HTR-8/SVneo (cell line): ENCODE results near the gene LRRTM4.

Source experiments
- DNase-seq: peaks from one replicate; pipeline ENCODE4 v3.0.0; 2011; ENCODE audit warnings: low spot score, mixed read lengths; ENCODE audit not compliant: insufficient read length
- FAIRE-seq: peaks from 2 replicates; lab custom pipeline; 2011; peaks lifted over from hg19 to GRCh38; lab: Jason Lieb, UNC

The LRRTM4 gene

GRCh38 chr2:77479895-77480294, 42.3 kb downstream of the LRRTM4 start:
- FAIRE-seq (no peak), DNase-seq (no peak)

GRCh38 chr2:77479395-77479794, 42.8 kb downstream of the LRRTM4 start:
- no peak for FAIRE-seq
- no peak for DNase-seq

DNA sequence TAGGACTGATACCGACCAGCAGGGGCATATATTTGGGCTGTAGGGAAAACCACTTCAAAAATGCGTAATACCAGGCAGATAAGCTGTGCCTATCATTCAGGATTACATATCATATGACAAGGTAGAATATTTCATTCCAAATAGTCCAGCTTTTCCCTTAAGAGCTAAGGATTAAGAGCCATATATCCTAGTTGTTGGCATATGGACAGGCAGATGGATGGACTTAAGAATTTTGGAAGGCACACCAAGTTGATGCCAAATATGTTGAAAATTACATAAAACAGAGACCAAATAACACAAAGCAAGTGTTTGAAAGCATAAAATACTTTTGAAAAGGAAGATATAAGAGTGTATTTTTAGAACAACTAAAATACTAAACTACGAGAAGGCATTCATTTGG, 52.1 kb downstream of the LRRTM4 start:
- no peak for FAIRE-seq
- no peak for DNase-seq

- DNase-seq (no peak), FAIRE-seq (no peak)
Measured at GRCh38 chr2:77469106-77469505, 53.1 kb downstream of the LRRTM4 start.

GRCh38 chr2:77459840-77460239, 62.3 kb downstream of the LRRTM4 start:
- FAIRE-seq (no peak), DNase-seq (no peak)

DNA sequence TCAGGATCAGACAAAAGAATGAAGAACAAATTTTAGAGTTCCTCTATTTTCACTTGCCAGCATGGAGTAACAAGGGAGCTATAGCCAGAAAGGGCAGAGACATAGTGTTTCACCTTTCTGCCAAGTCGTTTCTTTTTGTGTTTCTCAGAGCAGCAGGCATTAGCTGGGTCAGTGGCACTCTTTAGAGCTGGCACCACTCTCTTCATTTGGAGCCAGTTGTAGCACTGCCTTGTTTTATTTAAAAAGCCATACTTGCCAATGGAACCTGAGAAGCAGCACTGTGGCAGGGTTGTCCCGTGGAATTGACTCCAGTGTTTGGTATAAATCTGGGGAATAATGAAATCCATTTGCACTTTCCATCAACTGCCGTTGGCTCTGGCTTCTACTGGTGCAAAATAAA, 64.0 kb downstream of the LRRTM4 start:
- FAIRE-seq (no peak), DNase-seq (no peak)

DNA sequence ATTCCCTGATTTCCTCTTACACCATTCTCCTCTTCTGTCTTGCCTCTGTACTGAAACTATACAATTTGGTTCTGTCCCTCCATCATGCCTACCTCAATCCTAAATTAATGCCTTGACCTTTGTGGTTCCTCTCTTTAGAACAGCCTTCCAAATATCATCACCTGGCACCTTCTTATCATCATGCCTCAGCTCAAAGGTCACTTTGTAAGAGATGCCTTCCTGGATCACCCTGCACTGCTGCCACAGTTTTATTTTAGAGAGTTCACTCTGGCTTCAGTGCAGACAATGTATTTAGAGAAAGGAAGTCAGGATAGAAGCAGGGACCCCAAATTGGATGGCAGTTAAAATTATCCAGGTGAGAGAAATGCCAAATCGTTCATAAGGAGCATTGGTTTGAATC, 64.5 kb downstream of the LRRTM4 start:
- DNase-seq (no peak), FAIRE-seq (no peak)

GRCh38 chr2:77443076-77443475, 79.1 kb downstream of the LRRTM4 start:
- FAIRE-seq (no peak), DNase-seq (no peak)

- FAIRE-seq (no peak), DNase-seq (no peak)
Measured at GRCh38 chr2:77434880-77435279, 87.3 kb downstream of the LRRTM4 start.

DNA sequence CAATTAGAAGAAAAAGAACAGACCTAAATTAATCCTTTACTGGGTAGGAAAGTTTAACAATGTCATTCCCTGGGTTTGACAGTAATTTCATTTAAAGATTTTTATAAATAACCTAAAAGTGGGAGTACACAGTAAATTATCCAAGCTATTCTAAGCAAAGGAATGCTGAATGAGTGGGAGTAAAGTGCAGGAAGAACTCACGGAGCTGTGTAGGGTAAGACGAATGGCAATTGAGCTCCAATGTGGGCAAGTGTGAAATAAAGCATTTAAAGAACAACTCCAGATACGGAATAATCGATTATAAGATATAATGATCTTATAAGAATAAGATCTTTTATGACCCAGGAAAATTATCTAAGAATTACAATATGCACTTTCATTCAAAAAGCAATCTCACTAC, 93.2 kb downstream of the LRRTM4 start:
- no peak for DNase-seq
- no peak for FAIRE-seq

DNA sequence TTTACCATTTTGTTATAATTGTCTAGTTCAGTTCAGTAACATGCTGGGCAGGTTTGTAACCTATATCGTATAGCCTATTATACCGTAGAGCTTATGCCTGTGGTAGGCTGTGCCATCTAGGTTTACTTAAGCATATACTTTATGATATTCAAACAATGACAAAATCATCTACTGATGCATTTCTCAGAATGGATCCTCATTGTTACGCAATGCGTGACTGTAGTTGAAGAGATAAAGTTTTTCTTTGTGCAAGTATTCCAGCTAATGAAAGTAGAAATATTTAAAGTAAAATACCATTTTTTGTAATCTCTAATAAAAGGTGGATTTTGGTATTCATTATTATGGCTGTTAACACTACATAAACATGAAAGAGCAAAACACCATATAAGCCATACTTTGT, 100.2 kb downstream of the LRRTM4 start:
- FAIRE-seq (no peak), DNase-seq (no peak)

DNA sequence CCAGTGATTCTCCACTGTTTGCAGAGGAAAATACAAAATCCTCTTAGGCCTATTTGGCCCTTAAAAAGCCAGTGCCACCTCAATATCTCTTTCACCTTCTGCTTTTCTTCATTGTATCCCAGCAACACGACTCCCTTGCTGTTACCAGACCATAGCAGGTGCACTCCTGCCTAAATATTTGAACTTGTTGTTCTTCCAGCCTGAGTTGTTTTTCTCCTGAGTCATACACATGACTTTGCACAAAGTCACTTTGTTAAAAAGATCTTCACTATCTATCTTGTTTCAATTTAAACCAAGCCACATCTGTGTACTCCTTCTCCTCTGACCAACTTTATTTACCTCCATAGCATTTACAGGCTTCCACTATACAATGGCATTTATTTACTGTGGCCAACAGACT, 103.6 kb downstream of the LRRTM4 start:
- DNase-seq = no peak
- FAIRE-seq = no peak

DNA sequence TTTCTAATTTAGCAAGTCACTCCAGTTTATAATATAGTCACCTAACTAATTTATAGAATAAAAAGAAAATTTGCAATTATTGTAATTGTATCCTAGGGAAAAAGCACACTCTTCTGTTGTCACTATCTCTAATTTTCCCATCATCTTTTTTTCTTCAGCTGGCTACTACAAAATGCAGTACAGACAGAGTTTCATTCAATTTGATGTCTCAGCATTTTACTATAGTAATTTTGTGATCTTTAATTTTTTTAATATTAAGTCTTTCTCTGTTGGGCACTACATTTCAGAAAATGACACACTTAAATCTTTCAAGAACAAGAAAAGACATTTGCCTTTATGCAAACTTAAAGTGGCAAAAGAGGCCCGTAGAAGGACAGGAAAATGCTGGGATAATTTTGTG, 118.0 kb downstream of the LRRTM4 start:
- no peak for DNase-seq
- no peak for FAIRE-seq

- FAIRE-seq (no peak), DNase-seq (no peak)
Measured at GRCh38 chr2:77398970-77399600, 123.1 kb downstream of the LRRTM4 start.

DNA sequence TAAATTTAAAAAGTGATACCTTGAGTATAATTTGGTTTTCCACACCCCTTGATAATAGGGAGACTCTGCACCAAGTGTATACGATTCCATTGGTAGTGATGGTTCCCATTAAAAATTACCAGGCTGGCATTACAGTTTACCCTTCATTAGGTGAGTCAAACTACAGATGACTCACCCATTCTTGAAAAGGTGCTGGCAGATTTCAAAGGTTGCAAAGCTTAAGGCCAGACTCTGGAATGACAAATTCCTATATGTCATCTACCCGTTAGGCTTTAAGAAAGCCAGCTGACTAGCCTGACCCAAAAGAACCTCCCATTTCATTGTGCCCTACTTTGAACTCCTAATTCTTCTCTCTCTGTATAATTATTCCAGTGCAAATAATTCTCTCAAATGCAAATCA, 124.4 kb downstream of the LRRTM4 start:
- DNase-seq (no peak), FAIRE-seq (no peak)

- FAIRE-seq = no peak
- no peak for DNase-seq
Measured at GRCh38 chr2:77395011-77395410, 127.2 kb downstream of the LRRTM4 start.

DNA sequence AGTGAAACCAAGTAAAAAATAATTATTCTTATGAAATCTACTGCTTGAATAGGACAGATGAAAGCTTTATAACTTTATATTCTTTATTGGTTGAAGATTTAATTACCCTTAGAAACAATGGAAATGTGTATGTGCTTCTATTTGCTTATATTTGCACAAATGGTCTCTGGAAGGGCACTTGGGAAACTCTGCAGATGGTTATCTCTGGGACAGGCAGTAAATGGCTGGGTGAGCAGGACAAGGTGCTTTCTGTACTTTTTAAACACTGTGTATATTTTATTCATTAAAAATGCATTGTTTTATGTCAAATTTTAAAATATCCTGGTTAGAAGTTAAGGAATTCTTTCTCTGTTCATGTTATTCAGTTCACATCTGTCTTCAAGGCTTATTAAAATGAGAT, 131.1 kb downstream of the LRRTM4 start:
- DNase-seq (no peak), FAIRE-seq (no peak)

DNA sequence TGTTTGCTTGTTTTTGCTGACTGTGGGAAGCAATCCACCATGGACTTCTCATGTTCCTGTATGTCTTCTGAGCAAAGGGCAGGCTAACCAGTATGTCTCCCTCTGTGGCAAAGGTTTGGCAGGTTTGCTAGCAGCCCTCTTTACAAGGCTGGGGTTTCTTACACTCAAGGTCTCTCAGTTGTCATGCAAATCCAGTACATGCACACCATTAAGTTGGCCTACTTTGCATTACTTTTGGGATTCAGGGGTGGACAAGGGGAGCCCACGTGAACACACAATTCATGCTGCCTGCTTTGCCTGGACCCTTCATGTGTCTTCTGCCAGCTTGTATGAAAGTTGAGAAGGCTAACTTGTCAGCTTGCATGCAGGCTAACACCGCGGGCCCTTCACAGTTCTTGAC, 134.9 kb downstream of the LRRTM4 start:
- DNase-seq (no peak), FAIRE-seq (no peak)

GRCh38 chr2:77372636-77373035, 149.5 kb downstream of the LRRTM4 start:
- no peak for FAIRE-seq
- DNase-seq = no peak

DNA sequence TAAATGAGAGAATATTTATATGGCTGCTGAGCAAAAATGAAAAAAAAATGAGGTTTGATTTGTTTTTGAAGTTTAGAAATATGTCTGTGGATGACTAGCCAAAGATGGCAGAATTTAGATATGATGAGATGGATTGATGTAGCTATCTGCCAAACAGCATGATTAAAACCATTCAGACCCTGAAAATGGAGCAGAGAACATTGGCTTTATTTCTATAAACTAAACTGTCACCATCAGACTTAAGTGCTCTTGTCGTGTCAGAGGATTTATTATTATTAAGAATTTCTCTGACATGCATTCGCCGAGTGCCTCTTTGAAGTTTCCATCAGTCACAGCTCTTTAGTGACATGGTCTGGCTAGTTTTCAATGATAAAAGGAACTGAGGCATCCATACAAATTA, 151.7 kb downstream of the LRRTM4 start:
- FAIRE-seq (no peak), DNase-seq (no peak)

- no peak for DNase-seq
- FAIRE-seq = no peak
Measured at GRCh38 chr2:77363277-77363676, 158.9 kb downstream of the LRRTM4 start.

DNA sequence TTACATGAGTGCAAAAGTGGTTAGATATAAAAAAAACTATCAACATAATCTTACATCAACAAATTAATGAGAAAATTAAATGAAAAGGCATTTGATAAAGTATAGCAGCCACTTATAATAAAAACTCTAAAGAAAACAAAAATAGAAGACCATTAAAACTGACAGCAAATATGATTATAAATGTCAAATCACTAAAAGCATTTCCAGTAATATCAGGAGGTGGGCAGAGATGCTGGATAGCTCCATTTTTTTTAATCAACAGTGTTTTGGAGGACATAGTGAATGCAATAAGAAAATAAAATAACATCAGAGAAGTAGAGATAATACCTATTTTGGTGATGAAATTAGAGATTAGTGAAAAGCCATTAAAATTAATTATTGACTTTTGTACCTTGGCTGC, 173.4 kb downstream of the LRRTM4 start:
- no peak for DNase-seq
- FAIRE-seq = no peak

DNA sequence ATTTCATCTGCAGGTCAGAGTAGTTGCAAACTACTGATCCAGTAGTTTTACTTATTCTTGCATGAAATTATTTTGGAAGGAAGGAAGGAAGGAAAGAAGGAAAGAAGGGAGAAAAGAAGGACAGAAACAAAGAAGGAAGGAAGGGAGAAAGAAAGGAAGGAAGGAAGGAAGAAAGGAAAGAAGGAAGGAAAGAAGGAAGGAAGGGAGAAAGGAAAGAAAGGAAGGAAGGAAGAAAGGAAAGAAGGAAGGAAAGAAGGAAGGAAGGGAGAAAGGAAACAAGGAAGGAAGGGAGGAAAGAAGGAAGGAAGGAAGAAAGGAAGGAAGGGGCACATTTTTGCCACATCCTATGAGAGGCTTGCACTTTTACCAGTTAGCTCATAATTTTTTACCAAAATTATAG, 186.2 kb downstream of the LRRTM4 start:
- FAIRE-seq (no peak), DNase-seq (no peak)
